GM12878 (cell line): ENCODE measurements around the gene ARF5. TPM values are rescaled to one million over a fixed set of nuclear protein-coding genes. Genes with fewer than 3 reads are reported as not detected.

Experiments
- ATAC-seq: fragments of 200-7000 bp; cut with Tn5 transposase; 3 replicates; pipeline ENCODE4 v1.9.1; 2020; ENCODE audit warnings: mild to moderate bottlenecking, moderate library complexity
- BruUV-seq: library from RNA; stranded (reverse); fragments of 400-500 nt; replicated peaks from 2 replicates; lab custom pipeline; 2021; lab: Mats Ljungman, UMichigan
- CTCF ChIA-PET: fragments of 300-600 bp; sonication (Branson Sonifier 250); formaldehyde crosslinking; extraction: SDS; loops from one replicate; lab custom pipeline; 2021; ENCODE audit warnings: inconsistent platforms; lab: Yijun Ruan, JAX
- POLR2A ChIA-PET: fragments of 350-600 bp; formaldehyde crosslinking; extraction: SDS; loops from one replicate; lab custom pipeline; 2021; ENCODE audit warnings: inconsistent platforms; lab: Charles Lee
- RAD21 ChIA-PET: fragments of 300-600 bp; sonication (Branson Sonifier 250); formaldehyde crosslinking; loops from one replicate; lab custom pipeline; 2023; ENCODE audit warnings: antibody characterized with exemption; ENCODE audit not compliant: unreplicated experiment; lab: Charles Lee
- SMC1A ChIA-PET: fragments of 300-600 bp; sonication (Branson Sonifier 250); formaldehyde crosslinking; loops from one replicate; lab custom pipeline; 2023; ENCODE audit not compliant: unreplicated experiment, uncharacterized antibody; lab: Charles Lee
- DNase-seq: peaks from one replicate; pipeline ENCODE4 v3.0.0-alpha.2; 2011; ENCODE audit warnings: low read depth, low spot score
- FAIRE-seq: peaks from 3 replicates; lab custom pipeline; 2011; peaks lifted over from hg19 to GRCh38; lab: Jason Lieb, UNC
- H2AFZ ChIP-seq: 2 replicates; pipeline ENCODE4 v1.6.0; 2011; ENCODE audit warnings: low read depth, low read length, control low read depth; ENCODE audit not compliant: control insufficient read depth
- H3K27ac ChIP-seq: 2 replicates; pipeline ENCODE4 v1.5.1; 2011; ENCODE audit warnings: control low read depth; ENCODE audit not compliant: control insufficient read depth, insufficient read depth
- H3K27me3 ChIP-seq, 2 experiments: replicated peaks in 1 of 2; 2 replicates each; pipeline versions ENCODE4 v1.6.0 to v1.6.1; 2011; ENCODE audit warnings: low read length in 1 of 2; ENCODE audit not compliant: control insufficient read depth in 2 of 2, insufficient read depth in 2 of 2
- H3K36me3 ChIP-seq, 2 experiments: 2 replicates each; pipeline ENCODE4 v1.5.1; 2011; ENCODE audit warnings: low read length in 1 of 2; ENCODE audit not compliant: control insufficient read depth in 2 of 2, insufficient read depth in 2 of 2
- H3K4me1 ChIP-seq: 2 replicates; pipeline ENCODE4 v1.6.1; 2011; ENCODE audit warnings: mild to moderate bottlenecking, low read length, moderate library complexity, mixed read lengths; ENCODE audit not compliant: control insufficient read depth, insufficient read depth
- H3K4me2 ChIP-seq: 2 replicates; pipeline ENCODE4 v1.6.0; 2011; ENCODE audit warnings: control low read depth; ENCODE audit not compliant: control insufficient read depth, insufficient read depth
- H3K4me3 ChIP-seq: fragments of 200-600 bp; sonication (generic); 2 replicates; pipeline ENCODE4 v1.5.1; 2016
- H3K79me2 ChIP-seq: 2 replicates; pipeline ENCODE4 v1.6.0; 2011; ENCODE audit warnings: low read length; ENCODE audit not compliant: control insufficient read depth, insufficient read depth
- H3K9ac ChIP-seq: 2 replicates; pipeline ENCODE4 v1.8.0; 2011; ENCODE audit warnings: low read length, control low read depth, mixed read lengths; ENCODE audit not compliant: control insufficient read depth, insufficient read depth
- H3K9me3 ChIP-seq: replicated peaks from 3 replicates; pipeline ENCODE4 v1.5.1; 2011; ENCODE audit warnings: mild to moderate bottlenecking, low read length; ENCODE audit not compliant: control insufficient read depth, insufficient read depth
- H4K20me1 ChIP-seq: 2 replicates; pipeline ENCODE4 v1.6.0; 2011; ENCODE audit not compliant: control insufficient read depth, insufficient read depth
- CEBPB ChIP-seq, 2 experiments: fragments of 150-350 bp in 1 of 2; IDR thresholded peaks; 2 replicates each; pipeline ENCODE4 v1.6.1; 2012 to 2014; ENCODE audit warnings: low read depth in 2 of 2, low read length in 2 of 2, borderline replicate concordance in 1 of 2, inconsistent platforms in 1 of 2
- IKZF1 ChIP-seq: fragments of 450-650 bp; conservative IDR thresholded peaks from 2 replicates; pipeline ENCODE4 v1.6.1; 2017; ENCODE audit warnings: antibody characterized with exemption, mild to moderate bottlenecking
- MEF2A ChIP-seq: IDR thresholded peaks from 2 replicates; pipeline ENCODE4 v1.6.1; 2011; ENCODE audit warnings: low read depth, mild to moderate bottlenecking, low read length, moderate library complexity; ENCODE audit not compliant: insufficient read depth
- NR2F1 ChIP-seq: fragments of 450-650 bp; conservative IDR thresholded peaks from 2 replicates; pipeline ENCODE4 v1.6.1; 2017; ENCODE audit warnings: mild to moderate bottlenecking
- SREBF1 ChIP-seq: IDR thresholded peaks from 2 replicates; pipeline ENCODE4 v1.6.1; 2012; ENCODE audit warnings: mild to moderate bottlenecking, low read length
- TARDBP ChIP-seq: IDR thresholded peaks from 2 replicates; pipeline ENCODE4 v1.6.1; 2016; ENCODE audit warnings: borderline replicate concordance
- TBL1XR1 ChIP-seq: IDR thresholded peaks from 2 replicates; pipeline ENCODE4 v1.6.1; 2012; ENCODE audit warnings: low read depth, low read length, improper control_type of control experiment
- WGBS: methylation state at CpG from one replicate; pipeline ENCODE4 v1.1.6; 2016; ENCODE audit warnings: low lambda C conversion rate; ENCODE audit not compliant: insufficient replicate concordance, insufficient coverage; ENCODE audit errors: missing lambda C conversion rate; 5-methylcytosine and 5-hydroxymethylcytosine counted together
- in situ Hi-C: fragments of 300-500 bp; cut with MboI; formaldehyde crosslinking; loops from 9 replicates; pipeline ENCODE4 v1.14.3; 2018; ENCODE audit warnings: mixed read lengths
- intact Hi-C: fragments of 100-400 bp; cut with micrococcal nuclease; formaldehyde crosslinking; loops from one replicate; pipeline ENCODE4 v1.14.2; 2022; ENCODE audit not compliant: unreplicated experiment
- polyA plus RNA-seq, 11 experiments: library from polyadenylated mRNA; depleted of rRNA in 4 of 11; unstranded in 6 of 11; stranded (reverse) in 5 of 11; fragments of >200 nt; fragmentation: Nextera tagmentation in 4 of 11; fragmentation: Illumina TruSeq in 1 of 11; extraction: Ambion mirVana in 4 of 11; extraction: Trizol in 1 of 11; gene quantifications; 1 replicate in 1 of 11; 2 replicates in 10 of 11; pipeline versions ENCODE4 v1.2.1 to v1.2.3, GENCODE V29; 2011 to 2016; ENCODE audit warnings: inconsistent platforms in 2 of 11, missing spikeins in 2 of 11, low read depth in 1 of 11
- total RNA-seq, 4 experiments: library from RNA; depleted of rRNA in 3 of 4; stranded (reverse); fragments of >200 nt in 3 of 4; fragmentation: Illumina TruSeq in 1 of 4; extraction: Trizol in 1 of 4; gene quantifications; 2 replicates each; pipeline versions ENCODE4 v1.2.1 to v1.2.3, GENCODE V29; 2013 to 2021
- TF ChIP-seq, protein P1 (sequence below): fragments of 450-650 bp; IDR thresholded peaks from 2 replicates; pipeline ENCODE4 v1.6.1; 2016; ENCODE audit warnings: mild to moderate bottlenecking
- TF ChIP-seq, protein P2 (sequence below): IDR thresholded peaks from 2 replicates; pipeline ENCODE4 v1.6.1; 2011; ENCODE audit warnings: mild to moderate bottlenecking, low read depth, low read length, moderate library complexity; ENCODE audit not compliant: insufficient replicate concordance

ARF5 gene
- total and polyA plus RNA-seq, 10 of the 15 experiments (the other 5 are each of a cell fraction or from before 2014, with no cell fraction given): 11.0 to 210 (median 131) TPM

DNA sequence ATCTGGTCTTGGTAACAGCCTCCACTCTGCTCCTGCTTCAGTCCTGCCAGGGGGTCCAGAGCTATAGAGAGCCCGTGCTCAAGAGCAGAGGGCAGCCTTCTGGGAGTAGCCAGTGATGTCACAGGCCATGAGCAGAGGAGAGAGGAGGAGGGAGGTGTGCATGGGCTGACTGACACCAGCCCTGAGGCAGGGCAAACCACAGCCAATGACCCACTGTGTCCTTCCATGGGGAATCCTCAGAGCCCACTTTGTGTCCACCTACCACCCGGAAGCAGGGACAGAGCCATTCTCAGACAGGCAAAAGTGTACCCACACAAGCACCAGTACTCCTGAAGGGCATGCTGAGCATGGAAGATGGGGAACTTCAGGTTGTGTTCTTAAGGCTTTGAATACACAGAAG is 29.8 kb downstream of the ARF5 start, which contains the start of gene PAX4 (continued):
- TF ChIP-seq, protein P1, sequence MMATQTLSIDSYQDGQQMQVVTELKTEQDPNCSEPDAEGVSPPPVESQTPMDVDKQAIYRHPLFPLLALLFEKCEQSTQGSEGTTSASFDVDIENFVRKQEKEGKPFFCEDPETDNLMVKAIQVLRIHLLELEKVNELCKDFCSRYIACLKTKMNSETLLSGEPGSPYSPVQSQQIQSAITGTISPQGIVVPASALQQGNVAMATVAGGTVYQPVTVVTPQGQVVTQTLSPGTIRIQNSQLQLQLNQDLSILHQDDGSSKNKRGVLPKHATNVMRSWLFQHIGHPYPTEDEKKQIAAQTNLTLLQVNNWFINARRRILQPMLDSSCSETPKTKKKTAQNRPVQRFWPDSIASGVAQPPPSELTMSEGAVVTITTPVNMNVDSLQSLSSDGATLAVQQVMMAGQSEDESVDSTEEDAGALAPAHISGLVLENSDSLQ: no peak
- TF ChIP-seq CEBPB (IDR thresholded peaks at IDR 0.05; ENCODE audit: borderline replicate concordance in 1 of 2, low read depth in 2 of 2, low read length in 2 of 2): no peak
- no peak for TF ChIP-seq MEF2A
- no peak for TF ChIP-seq TARDBP
- no peak for TF ChIP-seq TBL1XR1

DNA sequence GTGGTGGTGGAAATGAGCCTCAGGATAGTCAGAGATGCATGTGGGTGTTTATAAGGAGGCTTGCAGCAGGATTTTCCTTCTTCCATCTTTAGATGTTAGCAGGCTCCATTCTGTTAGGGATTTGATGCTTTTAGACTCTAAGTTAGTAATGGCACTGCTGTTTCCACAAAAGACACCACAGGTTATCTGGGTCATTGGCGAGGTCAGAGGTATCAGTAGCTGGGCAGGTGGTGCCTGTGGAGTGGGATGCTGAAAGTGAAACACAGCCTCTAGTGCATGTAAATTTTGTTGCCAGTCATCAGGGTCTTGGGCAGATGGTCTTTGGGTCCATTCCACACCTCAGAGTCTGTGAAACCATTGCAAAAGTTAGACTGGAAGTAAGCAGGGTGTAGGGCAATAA is 30.6 kb downstream of the ARF5 start:
- ATAC-seq: peak; percentile 9; the same call in 1 of the 3 replicates
- ChIA-PET POLR2A (no interaction called here), CTCF (no interaction called here), RAD21 (no interaction called here), SMC1A (interaction anchor here (0.7 to 1.2 kb wide), 2 partner anchors 10 to 13 kb away, joined by 3 to 4 read pairs; no protein-coding TSS in a partner anchor)
- no peaks in the 10 kb centered on the region for H3K9me3 ChIP-seq
- TF ChIP-seq IKZF1 (0 out of 2 replicates have a peak, but pooled peaks have one; percentile 22), SREBF1 (no peak), NR2F1 (peak; percentile 74)
- TF ChIP-seq, protein P2, sequence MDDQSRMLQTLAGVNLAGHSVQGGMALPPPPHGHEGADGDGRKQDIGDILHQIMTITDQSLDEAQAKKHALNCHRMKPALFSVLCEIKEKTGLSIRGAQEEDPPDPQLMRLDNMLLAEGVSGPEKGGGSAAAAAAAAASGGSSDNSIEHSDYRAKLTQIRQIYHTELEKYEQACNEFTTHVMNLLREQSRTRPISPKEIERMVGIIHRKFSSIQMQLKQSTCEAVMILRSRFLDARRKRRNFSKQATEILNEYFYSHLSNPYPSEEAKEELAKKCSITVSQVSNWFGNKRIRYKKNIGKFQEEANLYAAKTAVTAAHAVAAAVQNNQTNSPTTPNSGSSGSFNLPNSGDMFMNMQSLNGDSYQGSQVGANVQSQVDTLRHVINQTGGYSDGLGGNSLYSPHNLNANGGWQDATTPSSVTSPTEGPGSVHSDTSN: no peak
- no peak overlapping the region for H3K9ac ChIP-seq
- H3K79me2 ChIP-seq: no peaks in the 10 kb centered on the region
- intact Hi-C loops: no loop called here
- H3K4me2 ChIP-seq: no peak overlapping the region
- no peak overlapping the region for H2AFZ ChIP-seq
- no peaks in the 10 kb centered on the region; the same call in 1 of the 2 replicates for H3K4me1 ChIP-seq
- H3K4me3 ChIP-seq: no peak overlapping the region
- 0% methylated on average over 1 of the region's 1 CpG for WGBS
- H3K36me3 ChIP-seq: no peaks in the 10 kb centered on the region
- no peaks in the 10 kb centered on the region; a peak in 2 of 4 replicates for H3K27me3 ChIP-seq
- FAIRE-seq: no peak
- in situ Hi-C loops: no loop called here
- DNase-seq: no peak
- H4K20me1 ChIP-seq: no peaks in the 10 kb centered on the region
- no TSS peak for BruUV-seq
- no peak overlapping the region for H3K27ac ChIP-seq
